ENCODE data around the gene MTERF2.

The MTERF2 gene

GRCh38 chr12:106954462-106955376 is 32.2 kb downstream of the MTERF2 start:
- DNase-seq (ENCODE audit: low read depth in 2 of 2) = no peak

GRCh38 chr12:106953352-106954250 is 33.3 kb downstream of the MTERF2 start:
- no peak for DNase-seq (ENCODE audit: low read depth in 2 of 2)

DNA sequence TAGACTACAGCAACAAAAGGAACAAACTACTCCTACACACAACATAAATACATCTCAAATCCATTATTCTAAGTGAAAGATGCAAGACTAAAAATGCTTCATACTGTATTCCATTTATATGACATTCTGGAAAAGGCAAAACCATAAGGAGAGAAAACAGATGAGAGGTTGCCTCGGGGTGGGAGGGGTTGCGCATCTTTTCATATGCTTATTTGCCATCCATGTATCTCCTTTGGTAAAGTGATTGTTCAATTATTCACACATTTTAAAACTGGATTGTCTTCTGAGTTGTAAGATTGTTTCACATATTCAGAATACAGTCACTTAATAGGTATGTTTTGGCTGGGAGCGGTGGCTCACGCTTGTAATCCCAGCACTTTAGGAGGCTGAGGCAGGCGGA is 36.4 kb downstream of the MTERF2 start:
- DNase-seq (ENCODE audit: low read depth in 2 of 2) = no peak

DNA sequence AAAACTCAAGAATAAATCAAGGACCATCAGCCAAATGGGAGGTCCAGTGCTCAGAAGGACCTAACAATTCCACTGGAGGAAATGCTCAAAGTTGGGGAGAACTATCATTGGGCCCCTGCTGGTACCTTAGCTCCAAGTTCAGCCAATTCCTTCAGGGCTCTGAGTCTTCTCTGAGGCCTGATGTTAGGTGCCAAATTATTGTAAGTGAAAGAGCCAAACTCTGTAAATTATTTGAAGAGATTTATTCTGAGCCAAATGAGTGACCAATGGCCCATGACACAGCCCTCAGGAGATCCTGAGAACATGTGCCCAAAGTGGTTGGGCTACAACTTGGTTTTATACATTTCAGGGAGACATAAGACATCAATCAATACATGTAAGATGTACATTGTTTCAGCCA is 39.5 kb downstream of the MTERF2 start:
- no peak for DNase-seq (ENCODE audit: low read depth in 2 of 2)

DNA sequence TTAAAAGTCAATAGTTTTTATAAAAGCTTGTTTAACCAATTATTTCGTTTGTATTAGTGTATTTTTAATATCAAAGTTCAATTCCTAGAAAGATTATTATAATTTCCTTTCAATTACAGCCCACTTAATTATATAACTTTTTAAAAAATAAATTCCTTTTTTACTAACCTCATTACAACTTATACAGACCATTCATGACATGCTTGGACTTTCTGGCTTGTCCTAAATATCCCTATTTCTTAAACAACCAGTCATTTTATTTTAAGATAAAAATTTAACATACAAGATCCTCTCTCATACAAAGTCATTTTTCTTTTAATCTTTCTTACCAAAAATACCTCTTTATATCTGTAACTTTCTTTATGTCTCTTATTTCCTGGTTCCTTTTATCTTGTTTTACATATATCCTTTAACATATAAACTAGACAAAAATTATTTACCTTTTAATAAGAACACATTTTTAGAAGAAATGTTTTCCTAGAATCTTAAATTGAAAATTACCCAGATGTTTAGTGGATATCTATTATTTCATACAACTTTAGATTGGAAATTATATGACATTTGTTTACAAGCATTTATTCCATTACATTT is 41.6 kb downstream of the MTERF2 start:
- no peak for DNase-seq (ENCODE audit: low read depth in 2 of 2)

- DNase-seq (ENCODE audit: low read depth in 2 of 2) = no peak
Observed at GRCh38 chr12:106942775-106943174, 44.2 kb downstream of the MTERF2 start.

- DNase-seq (ENCODE audit: low read depth in 2 of 2) = no peak
Observed at GRCh38 chr12:106941481-106942156, 45.3 kb downstream of the MTERF2 start.

GRCh38 chr12:106934277-106934676 is 52.7 kb downstream of the MTERF2 start:
- DNase-seq (ENCODE audit: low read depth in 2 of 2) = no peak

Data from stimulated activated CD8-positive, alpha-beta memory T cell treated with anti-CD3 and anti-CD28 coated beads, Interleukin-7, amount 100 ng/mL, for 1 hour (primary cell).